NB4 (cell line): ENCODE results near the gene RRBP1.

Experiments
- CTCF ChIP-seq: IDR thresholded peaks from one replicate; pipeline ENCODE4 v1.5.1; 2012; ENCODE audit warnings: low read depth, low read length
- MAX ChIP-seq: IDR thresholded peaks from 2 replicates; pipeline ENCODE4 v1.6.1; 2011; ENCODE audit warnings: low read depth, low read length
- MYC ChIP-seq: IDR thresholded peaks from 2 replicates; pipeline ENCODE4 v1.6.1; 2011; ENCODE audit warnings: low read depth, low read length
- POLR2A ChIP-seq: IDR thresholded peaks from 2 replicates; pipeline ENCODE4 v1.6.1; 2011; ENCODE audit warnings: mild to moderate bottlenecking; ENCODE audit not compliant: insufficient read length; ENCODE audit errors: extremely low read depth

- TF ChIP-seq MYC = no peak
- no peak for TF ChIP-seq CTCF
- TF ChIP-seq POLR2A = no peak
- TF ChIP-seq MAX = no peak
Observed at GRCh38 chr20:17676942-17677341, 5.1 kb downstream of the RRBP1 start.
